Measurements from ENCODE around the gene PANX2.

PANX2 gene

DNA sequence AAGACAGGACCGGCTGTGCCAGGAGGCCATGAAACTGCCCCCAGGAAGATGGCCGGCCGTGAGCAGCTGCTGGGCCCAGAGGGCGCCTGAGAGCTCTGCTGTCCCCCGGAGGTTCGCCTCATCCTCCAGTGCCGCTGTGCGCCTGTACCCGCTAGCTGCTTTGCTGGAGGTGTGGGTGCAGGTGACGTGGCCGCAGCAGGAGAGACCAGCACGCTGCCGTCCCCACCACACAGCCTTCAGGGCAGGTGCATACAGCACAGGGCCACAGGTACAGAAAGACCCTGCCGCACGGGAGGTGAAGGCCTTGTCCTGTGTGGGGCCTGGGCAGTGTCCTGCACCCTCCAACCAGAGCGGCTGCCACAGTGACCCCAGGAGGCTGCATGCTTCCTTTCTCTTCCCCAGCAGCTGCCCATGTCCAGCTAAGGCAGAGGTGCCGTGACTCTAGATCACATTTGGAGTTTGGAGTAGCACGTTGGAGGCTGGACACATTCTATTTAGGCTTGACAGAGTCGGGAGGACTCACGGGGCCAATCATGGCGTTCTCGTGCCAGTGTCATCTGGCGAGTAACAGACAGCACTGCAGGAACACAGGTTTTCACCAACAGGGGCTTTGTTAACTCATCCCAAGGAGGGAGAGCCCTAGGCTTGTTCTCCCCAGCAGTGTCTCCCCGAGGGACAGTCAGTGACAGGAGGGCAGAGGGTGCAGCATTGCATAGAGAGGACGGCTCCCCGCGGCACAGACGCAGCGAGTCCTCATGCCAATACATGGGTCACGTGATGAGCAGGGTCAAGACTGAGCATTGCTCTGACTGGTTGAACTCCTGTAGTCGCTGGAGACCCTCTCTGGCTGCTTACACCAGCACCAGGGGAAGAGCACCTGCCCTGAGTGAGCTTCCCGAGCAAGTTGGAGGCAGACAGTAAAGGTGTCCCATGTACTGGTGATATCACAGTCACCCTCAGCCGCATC lies 18.7 kb upstream of the PANX2 start:
- DNase-seq, result no peak

DNA sequence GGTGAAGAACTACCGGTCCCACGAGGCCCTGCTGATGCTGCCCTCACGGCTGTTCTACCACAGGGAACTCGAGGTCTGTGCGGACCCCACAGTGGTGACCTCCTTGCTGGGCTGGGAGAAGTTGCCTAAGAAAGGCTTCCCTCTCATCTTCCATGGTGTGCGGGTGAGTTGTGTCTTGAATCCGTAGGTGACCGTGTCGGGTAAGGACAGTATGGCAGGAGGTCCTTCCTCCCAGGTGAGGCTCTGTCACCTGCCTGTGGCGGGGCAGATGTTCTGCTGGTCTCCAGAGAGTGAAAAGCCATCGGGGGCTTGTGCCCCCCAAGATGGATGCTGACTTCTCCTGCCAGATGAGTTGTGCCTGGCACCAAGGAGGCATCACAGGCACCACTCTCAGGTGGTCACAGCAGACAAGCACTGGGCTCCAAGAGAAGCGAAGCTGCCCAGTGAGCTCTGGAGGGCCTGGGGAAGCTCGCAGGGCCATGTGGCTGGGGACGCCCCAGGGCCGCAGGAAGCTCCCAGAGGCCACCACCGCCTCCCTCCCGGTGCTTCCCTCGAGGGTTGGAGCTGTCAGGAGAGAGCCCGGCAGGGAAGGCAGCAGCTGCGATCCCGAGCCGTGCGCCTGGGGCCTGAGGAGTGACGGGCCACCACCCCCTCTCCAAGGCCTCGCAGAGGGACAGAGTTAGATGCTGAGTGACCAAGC lies 17.3 kb upstream of the PANX2 start:
- Histone ChIP-seq H2AFZ (ENCODE audit: low read length) (no peak overlapping the region), H3K36me3 (replicated peaks; ENCODE audit: insufficient read depth, low read length) (no peaks in the 10 kb centered on the region), H3K4me3 (ENCODE audit: low read length) (no peak overlapping the region), H3K9me3 (replicated peaks; ENCODE audit: insufficient read depth, low read length) (no peaks in the 10 kb centered on the region), H3K79me2 (ENCODE audit: low read length) (no peaks in the 10 kb centered on the region), H3K9me2 (replicated peaks; ENCODE audit: insufficient read depth, low read length) (no peaks in the 10 kb centered on the region), H3K9ac (ENCODE audit: low read length) (no peak overlapping the region), H4K20me1 (ENCODE audit: insufficient read depth, low read length) (no peaks in the 10 kb centered on the region), H3K27ac (ENCODE audit: low read length) (no peak overlapping the region), H3K27me3 (replicated peaks; ENCODE audit: insufficient read depth, low read length) (peaks cover 64% of the 10 kb centered on the region), H3K4me1 (ENCODE audit: low read length) (no peaks in the 10 kb centered on the region), H3K4me2 (ENCODE audit: low read depth, low read length) (no peak overlapping the region), H3F3A (ENCODE audit: insufficient read depth, low read length) (no peaks in the 10 kb centered on the region)
- TF ChIP-seq, protein P1, sequence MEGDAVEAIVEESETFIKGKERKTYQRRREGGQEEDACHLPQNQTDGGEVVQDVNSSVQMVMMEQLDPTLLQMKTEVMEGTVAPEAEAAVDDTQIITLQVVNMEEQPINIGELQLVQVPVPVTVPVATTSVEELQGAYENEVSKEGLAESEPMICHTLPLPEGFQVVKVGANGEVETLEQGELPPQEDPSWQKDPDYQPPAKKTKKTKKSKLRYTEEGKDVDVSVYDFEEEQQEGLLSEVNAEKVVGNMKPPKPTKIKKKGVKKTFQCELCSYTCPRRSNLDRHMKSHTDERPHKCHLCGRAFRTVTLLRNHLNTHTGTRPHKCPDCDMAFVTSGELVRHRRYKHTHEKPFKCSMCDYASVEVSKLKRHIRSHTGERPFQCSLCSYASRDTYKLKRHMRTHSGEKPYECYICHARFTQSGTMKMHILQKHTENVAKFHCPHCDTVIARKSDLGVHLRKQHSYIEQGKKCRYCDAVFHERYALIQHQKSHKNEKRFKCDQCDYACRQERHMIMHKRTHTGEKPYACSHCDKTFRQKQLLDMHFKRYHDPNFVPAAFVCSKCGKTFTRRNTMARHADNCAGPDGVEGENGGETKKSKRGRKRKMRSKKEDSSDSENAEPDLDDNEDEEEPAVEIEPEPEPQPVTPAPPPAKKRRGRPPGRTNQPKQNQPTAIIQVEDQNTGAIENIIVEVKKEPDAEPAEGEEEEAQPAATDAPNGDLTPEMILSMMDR (IDR thresholded peaks at IDR 0.05; ENCODE audit: low read length), result no peak
- TF ChIP-seq EZH2 (optimal IDR thresholded peaks at IDR 0.05; ENCODE audit: low read depth, low read length) (no peak), EZH2phosphoT487 (IDR thresholded peaks at IDR 0.05; ENCODE audit: low read length) (no peak)
- no peak for DNase-seq

More for the DNA sequence above, 18.7 kb upstream of the PANX2 start:
- Histone ChIP-seq H3K27ac (ENCODE audit: low read length) (no peak overlapping the region), H3K9ac (ENCODE audit: low read length) (no peak overlapping the region), H3K9me2 (replicated peaks; ENCODE audit: insufficient read depth, low read length) (no peaks in the 10 kb centered on the region), H3K4me3 (ENCODE audit: low read length) (no peak overlapping the region), H3K36me3 (replicated peaks; ENCODE audit: insufficient read depth, low read length) (no peaks in the 10 kb centered on the region), H3K4me1 (ENCODE audit: low read length) (no peaks in the 10 kb centered on the region), H2AFZ (ENCODE audit: low read length) (no peak overlapping the region), H3K9me3 (replicated peaks; ENCODE audit: insufficient read depth, low read length) (no peaks in the 10 kb centered on the region), H4K20me1 (ENCODE audit: insufficient read depth, low read length) (no peaks in the 10 kb centered on the region), H3K79me2 (ENCODE audit: low read length) (no peaks in the 10 kb centered on the region), H3F3A (ENCODE audit: insufficient read depth, low read length) (no peaks in the 10 kb centered on the region), H3K27me3 (replicated peaks; ENCODE audit: insufficient read depth, low read length) (peaks cover 51% of the 10 kb centered on the region), H3K4me2 (ENCODE audit: low read depth, low read length) (no peak overlapping the region)
- TF ChIP-seq EZH2phosphoT487 (IDR thresholded peaks at IDR 0.05; ENCODE audit: low read length) (no peak), EZH2 (optimal IDR thresholded peaks at IDR 0.05; ENCODE audit: low read depth, low read length) (no peak)
- TF ChIP-seq, protein P1 (IDR thresholded peaks at IDR 0.05; ENCODE audit: low read length), result no peak

DNA sequence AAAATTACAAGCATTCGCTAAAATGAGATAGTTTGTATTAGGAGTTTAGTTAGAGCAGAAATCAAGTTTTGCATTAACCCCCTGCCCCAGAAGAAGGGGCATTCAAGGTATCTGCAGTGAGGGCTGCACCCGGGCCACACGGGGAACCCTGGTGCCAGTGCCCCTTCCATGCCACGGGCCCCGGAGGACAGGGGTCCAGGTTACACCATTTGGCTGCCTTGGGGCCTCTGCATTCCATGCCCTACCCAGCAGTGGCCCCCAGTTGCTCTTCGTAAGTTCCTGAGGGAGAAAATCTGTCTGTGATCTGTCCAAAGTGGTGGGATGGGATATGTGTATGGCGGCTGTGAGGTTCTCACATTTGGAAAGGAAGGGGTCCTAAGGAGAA lies 16.8 kb upstream of the PANX2 start:
- no peak for TF ChIP-seq EZH2phosphoT487 (IDR thresholded peaks at IDR 0.05; ENCODE audit: low read length)
- TF ChIP-seq, protein P1 (IDR thresholded peaks at IDR 0.05; ENCODE audit: low read length), result no peak
- TF ChIP-seq EZH2 (optimal IDR thresholded peaks at IDR 0.05; ENCODE audit: low read depth, low read length), result no peak
- Histone ChIP-seq H3K4me1 (ENCODE audit: low read length) (no peaks in the 10 kb centered on the region), H3K27me3 (replicated peaks; ENCODE audit: insufficient read depth, low read length) (peaks cover 70% of the 10 kb centered on the region), H3K9ac (ENCODE audit: low read length) (no peak overlapping the region), H4K20me1 (ENCODE audit: insufficient read depth, low read length) (no peaks in the 10 kb centered on the region), H3K27ac (ENCODE audit: low read length) (no peak overlapping the region), H3K4me3 (ENCODE audit: low read length) (no peak overlapping the region), H2AFZ (ENCODE audit: low read length) (no peak overlapping the region), H3K4me2 (ENCODE audit: low read depth, low read length) (no peak overlapping the region), H3K9me3 (replicated peaks; ENCODE audit: insufficient read depth, low read length) (no peaks in the 10 kb centered on the region), H3K9me2 (replicated peaks; ENCODE audit: insufficient read depth, low read length) (no peaks in the 10 kb centered on the region), H3K36me3 (replicated peaks; ENCODE audit: insufficient read depth, low read length) (no peaks in the 10 kb centered on the region), H3F3A (ENCODE audit: insufficient read depth, low read length) (no peaks in the 10 kb centered on the region), H3K79me2 (ENCODE audit: low read length) (no peaks in the 10 kb centered on the region)
- no peak for DNase-seq

Measured in MM.1S (cell line).